K562 (cell line): ENCODE results near the gene OSBPL10. TPM values are rescaled to one million over a fixed set of nuclear protein-coding genes. Genes with fewer than 3 reads are reported as not detected.

Source experiments
- ATAC-seq: fragments of 200-7000 bp; cut with Tn5 transposase; 3 replicates; pipeline ENCODE4 v1.9.1; 2020; ENCODE audit warnings: moderate library complexity
- BruUV-seq: library from RNA; stranded (reverse); fragments of 400-500 nt; replicated peaks from 2 replicates; lab custom pipeline; 2021; lab: Mats Ljungman, UMichigan
- CTCF ChIA-PET: fragments of 300-600 bp; formaldehyde crosslinking; extraction: SDS; loops from one replicate; lab custom pipeline; 2021; ENCODE audit warnings: low intra/inter-chr PET ratio; lab: Yijun Ruan, JAX
- POLR2A ChIA-PET: fragments of 300-600, 350-650 bp; sonication (Branson Sonifier 250); formaldehyde crosslinking; extraction: SDS; loops from one replicate; lab custom pipeline; 2021; ENCODE audit warnings: antibody characterized with exemption, inconsistent platforms; lab: Yijun Ruan, JAX
- DNase-seq, 4 experiments: peaks; one replicate each; pipeline versions ENCODE4 v3.0.0 to v3.0.0-alpha.2; 2011 to 2018; ENCODE audit warnings: low spot score in 3 of 4, mixed read lengths in 3 of 4; ENCODE audit errors: extremely low read depth in 1 of 4
- FAIRE-seq: peaks from 2 replicates; lab custom pipeline; 2011; peaks lifted over from hg19 to GRCh38; lab: Jason Lieb, UNC
- H2AFZ ChIP-seq: 2 replicates; pipeline ENCODE4 v1.6.0; 2011; ENCODE audit warnings: low read depth, low read length, control low read depth, inconsistent platforms
- H3K27ac ChIP-seq: fragments of 200-600 bp; 3 replicates; pipeline ENCODE4 v1.8.0; 2011; ENCODE audit warnings: low read depth, mild to moderate bottlenecking, control low read depth, inconsistent platforms, low read length, moderate library complexity, mixed read lengths; ENCODE audit errors: extremely low read depth
- H3K27me3 ChIP-seq, 2 experiments: fragments of 300-600 bp in 1 of 2; 2 replicates in 1 of 2; 3 replicates in 1 of 2; pipeline versions ENCODE4 v1.6.0 to v1.8.0; 2011; ENCODE audit warnings: inconsistent platforms in 2 of 2, low read length in 2 of 2, mild to moderate bottlenecking in 1 of 2, mixed read lengths in 1 of 2, moderate library complexity in 1 of 2; ENCODE audit not compliant: control insufficient read depth in 2 of 2, insufficient read depth in 2 of 2
- H3K36me3 ChIP-seq: fragments of 300-600 bp; 3 replicates; pipeline ENCODE4 v1.8.0; 2011; ENCODE audit warnings: mild to moderate bottlenecking, low read length, inconsistent platforms; ENCODE audit not compliant: control insufficient read depth, insufficient read depth
- H3K4me1 ChIP-seq, 2 experiments: fragments of 200-600 bp in 1 of 2; replicated peaks in 1 of 2; 2 replicates in 1 of 2; 3 replicates in 1 of 2; pipeline versions ENCODE4 v1.5.1 to v1.8.0; 2011; ENCODE audit warnings: inconsistent platforms in 2 of 2, low read length in 2 of 2, mild to moderate bottlenecking in 1 of 2, mixed read lengths in 1 of 2, moderate library complexity in 1 of 2; ENCODE audit not compliant: control insufficient read depth in 2 of 2, insufficient read depth in 2 of 2
- H3K4me2 ChIP-seq: 2 replicates; pipeline ENCODE4 v1.6.1; 2011; ENCODE audit warnings: low read length, control low read depth, inconsistent platforms, mixed read lengths; ENCODE audit not compliant: insufficient read depth
- H3K4me3 ChIP-seq: fragments of 200-600 bp; sonication (generic), shearing (Covaris generic); 2 replicates; pipeline ENCODE4 v1.5.1; 2016; ENCODE audit warnings: control low read depth, inconsistent platforms
- H3K79me2 ChIP-seq: fragments of 200-600 bp; 3 replicates; pipeline ENCODE4 v1.8.0; 2011; ENCODE audit warnings: low read length, inconsistent platforms; ENCODE audit not compliant: control insufficient read depth, insufficient read depth
- H3K9ac ChIP-seq, 2 experiments: 2 replicates each; pipeline versions ENCODE4 v1.6.0 to v1.6.1; 2011; ENCODE audit warnings: low read depth in 2 of 2, low read length in 2 of 2, control low read depth in 1 of 2, inconsistent platforms in 1 of 2, mild to moderate bottlenecking in 1 of 2, mixed read lengths in 1 of 2; ENCODE audit not compliant: insufficient read depth in 1 of 2
- H3K9me1 ChIP-seq: one replicate; pipeline ENCODE4 v1.6.0; 2011; ENCODE audit warnings: inconsistent platforms, mild to moderate bottlenecking, low read length, moderate library complexity; ENCODE audit not compliant: control insufficient read depth, insufficient read depth
- H3K9me3 ChIP-seq: replicated peaks from 2 replicates; pipeline ENCODE4 v1.5.1; 2011; ENCODE audit warnings: low read depth, low read length, inconsistent platforms; ENCODE audit not compliant: control insufficient read depth, insufficient read depth
- H4K20me1 ChIP-seq: replicated peaks from 2 replicates; pipeline ENCODE4 v1.6.1; 2011; ENCODE audit warnings: low read length, inconsistent platforms, mixed read lengths; ENCODE audit not compliant: control insufficient read depth, insufficient read depth
- BHLHE40 ChIP-seq: IDR thresholded peaks from 2 replicates; pipeline ENCODE4 v1.6.1; 2011; ENCODE audit warnings: low read length, improper control_type of control experiment
- CREM ChIP-seq: IDR thresholded peaks from 2 replicates; pipeline ENCODE4 v1.6.1; 2014; ENCODE audit warnings: antibody characterized with exemption, low read depth
- FOS ChIP-seq: IDR thresholded peaks from 3 replicates; pipeline ENCODE4 v1.6.1; 2011; ENCODE audit not compliant: insufficient read length; ENCODE audit errors: extremely low read depth
- GABPB1 ChIP-seq: sonication (generic); formaldehyde crosslinking; IDR thresholded peaks from 2 replicates; pipeline ENCODE4 v1.8.0; 2022; ENCODE audit warnings: mild to moderate bottlenecking, missing genetic modification reagents
- ILK ChIP-seq: fragments of 450-650 bp; IDR thresholded peaks from 2 replicates; pipeline ENCODE4 v1.6.1; 2016; ENCODE audit warnings: missing genetic modification characterization, low read depth, mild to moderate bottlenecking, missing compliant biosample characterization, moderate library complexity, borderline replicate concordance
- KDM2B ChIP-seq: fragments of 250-450 bp; sonication (Bioruptor Pico); IDR thresholded peaks from 2 replicates; pipeline ENCODE4 v1.8.0; 2021; ENCODE audit warnings: mild to moderate bottlenecking, moderate library complexity
- MAFF ChIP-seq: IDR thresholded peaks from 2 replicates; pipeline ENCODE4 v1.6.1; 2012; ENCODE audit warnings: low read length, improper control_type of control experiment
- MBD2 ChIP-seq: sonication (generic); IDR thresholded peaks from 2 replicates; pipeline ENCODE4 v1.6.1; 2016; ENCODE audit warnings: low read depth, borderline replicate concordance
- POLR2AphosphoS5 ChIP-seq: IDR thresholded peaks from 2 replicates; pipeline ENCODE4 v1.6.1; 2011; ENCODE audit warnings: mild to moderate bottlenecking, low read depth, low read length, moderate library complexity; ENCODE audit not compliant: control insufficient read depth, insufficient read depth
- SPI1 ChIP-seq: IDR thresholded peaks from 2 replicates; pipeline ENCODE4 v1.6.1; 2011; ENCODE audit warnings: low read depth, low read length, control low read depth, borderline replicate concordance
- SRSF7 ChIP-seq: fragments of 200-400 bp; formaldehyde crosslinking; optimal IDR thresholded peaks from 2 replicates; pipeline ENCODE3; 2017; ENCODE audit warnings: mild to moderate bottlenecking, low read depth, low read length
- TAF1 ChIP-seq: IDR thresholded peaks from 2 replicates; pipeline ENCODE4 v1.6.1; 2011; ENCODE audit warnings: mild to moderate bottlenecking, low read length, moderate library complexity; ENCODE audit not compliant: insufficient read depth, control insufficient read depth, severe bottlenecking; ENCODE audit errors: extremely low read depth
- TBL1XR1 ChIP-seq, 2 experiments: IDR thresholded peaks; 2 replicates each; pipeline ENCODE4 v1.6.1; 2012; ENCODE audit warnings: improper control_type of control experiment in 2 of 2, low read length in 2 of 2, mild to moderate bottlenecking in 1 of 2
- ZFP30 ChIP-seq: fragments of 250-450 bp; sonication (Bioruptor Pico); IDR thresholded peaks from 2 replicates; pipeline ENCODE4 v1.8.0; 2022; ENCODE audit warnings: moderate library complexity, mild to moderate bottlenecking, inconsistent platforms, borderline replicate concordance
- ZNF717 ChIP-seq: fragments of 250-450 bp; sonication (Bioruptor Pico); IDR thresholded peaks from 2 replicates; pipeline ENCODE4 v1.5.0; 2021
- WGBS: fragments of 100-300 bp; shearing (Covaris generic); methylation state at CpG from one replicate; pipeline ENCODE4 v1.1.6; 2016; ENCODE audit warnings: low coverage, mixed read lengths; ENCODE audit not compliant: insufficient coverage; ENCODE audit errors: missing lambda C conversion rate; 5-methylcytosine and 5-hydroxymethylcytosine counted together
- in situ Hi-C: fragments of 300-500 bp; cut with MboI; formaldehyde crosslinking; loops from 4 replicates; pipeline ENCODE4 v1.15.0; 2018; ENCODE audit warnings: inconsistent platforms, mixed read lengths
- intact Hi-C: fragments of 100-400 bp; cut with micrococcal nuclease; formaldehyde crosslinking; loops from 2 replicates; pipeline ENCODE4 v1.14.2; 2022
- polyA plus RNA-seq, 8 experiments: library from polyadenylated mRNA; depleted of rRNA in 4 of 8; stranded (reverse) in 5 of 8; unstranded in 3 of 8; fragments of >200 nt; fragmentation: Nextera tagmentation in 2 of 8; fragmentation: Illumina TruSeq in 1 of 8; extraction: Ambion mirVana in 2 of 8; extraction: Trizol in 1 of 8; gene quantifications; 2 replicates each; pipeline versions ENCODE4 v1.2.1 to v1.2.3, GENCODE V29; 2011 to 2014; ENCODE audit warnings: inconsistent platforms in 1 of 8, missing spikeins in 1 of 8
- total RNA-seq, 7 experiments: library from RNA; depleted of rRNA in 6 of 7; stranded (reverse); fragments of >200 nt in 6 of 7; fragmentation: Illumina TruSeq in 2 of 7; extraction: Trizol in 2 of 7; gene quantifications; 2 replicates each; pipeline versions ENCODE4 v1.2.1 to v1.2.3, GENCODE V29; 2011 to 2021; ENCODE audit warnings: low replicate concordance in 1 of 7
- TF ChIP-seq, protein P1 (sequence below): sonication (generic); formaldehyde crosslinking; IDR thresholded peaks from 2 replicates; pipeline ENCODE4 v1.8.0; 2022; ENCODE audit warnings: mild to moderate bottlenecking, missing genetic modification reagents, borderline replicate concordance
- TF ChIP-seq, protein P2 (sequence below): fragments of 200-800 bp; sonication (Bioruptor generic); IDR thresholded peaks from 2 replicates; pipeline ENCODE4 v1.6.1; 2017; ENCODE audit warnings: missing genetic modification characterization, missing compliant biosample characterization
- TF ChIP-seq, protein P3 (sequence below): IDR thresholded peaks from 2 replicates; pipeline ENCODE4 v1.6.1; 2016; ENCODE audit warnings: missing genetic modification characterization, missing compliant biosample characterization

OSBPL10 gene
- total and polyA plus RNA-seq, 9 of the 15 experiments (the other 6 are each of a cell fraction or from before 2014, with no cell fraction given), result 0.03 to 0.19 (median 0.14) TPM; not detected in 2

DNA sequence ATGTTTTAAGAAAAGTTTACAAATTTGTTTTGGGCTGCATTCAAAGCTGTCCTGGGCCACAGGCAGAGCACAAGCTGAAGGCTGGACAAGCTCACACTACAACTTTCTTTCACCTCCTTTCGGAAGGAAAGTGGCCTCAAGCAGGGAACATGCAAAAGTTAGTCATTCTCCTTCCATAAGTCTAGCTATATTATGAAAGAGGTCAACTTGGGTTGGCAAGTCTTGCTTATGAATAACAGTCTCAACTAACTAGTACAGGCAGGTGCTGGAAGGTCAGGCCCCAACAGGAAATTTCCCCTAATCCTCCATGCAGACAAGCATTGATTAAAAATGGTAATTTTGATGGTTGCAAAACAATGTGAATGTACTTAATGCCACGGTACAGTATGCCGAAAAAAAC is 69.4 kb downstream of the OSBPL10 start:
- Histone ChIP-seq H3K27ac (no peak overlapping the region), H3K27me3 (peaks cover 0 to 12% of the 10 kb centered on the region in 2 experiments; a peak in 2 of 5 replicates), H3K9me3 (no peaks in the 10 kb centered on the region), H3K79me2 (no peaks in the 10 kb centered on the region), H3K9ac (no peak overlapping the region), H3K36me3 (no peaks in the 10 kb centered on the region), H3K9me1 (no peaks in the 10 kb centered on the region), H3K4me3 (no peak overlapping the region), H4K20me1 (no peaks in the 10 kb centered on the region), H3K4me1 (no peaks in the 10 kb centered on the region), H3K4me2 (no peak overlapping the region), H2AFZ (no peak overlapping the region)
- no peak for FAIRE-seq
- no TSS peak for BruUV-seq
- ChIA-PET CTCF (interaction anchor here (0.7 kb wide), 1 partner anchor 1970 kb away, joined by 6 read pairs; no protein-coding TSS in a partner anchor), POLR2A (interaction anchor here (0.7 kb wide), 1 partner anchor 45 kb away, joined by 5 read pairs; no protein-coding TSS in a partner anchor)
- ATAC-seq, result no peak
- in situ Hi-C loops (no loop called here), intact Hi-C loops (no loop called here)
- WGBS, result 3% methylated on average over 3 of the region's 3 CpGs
- no peak for DNase-seq
- no peak for TF ChIP-seq TAF1
- no peak for TF ChIP-seq BHLHE40
- TF ChIP-seq POLR2AphosphoS5, result no peak
- TF ChIP-seq, protein P1, sequence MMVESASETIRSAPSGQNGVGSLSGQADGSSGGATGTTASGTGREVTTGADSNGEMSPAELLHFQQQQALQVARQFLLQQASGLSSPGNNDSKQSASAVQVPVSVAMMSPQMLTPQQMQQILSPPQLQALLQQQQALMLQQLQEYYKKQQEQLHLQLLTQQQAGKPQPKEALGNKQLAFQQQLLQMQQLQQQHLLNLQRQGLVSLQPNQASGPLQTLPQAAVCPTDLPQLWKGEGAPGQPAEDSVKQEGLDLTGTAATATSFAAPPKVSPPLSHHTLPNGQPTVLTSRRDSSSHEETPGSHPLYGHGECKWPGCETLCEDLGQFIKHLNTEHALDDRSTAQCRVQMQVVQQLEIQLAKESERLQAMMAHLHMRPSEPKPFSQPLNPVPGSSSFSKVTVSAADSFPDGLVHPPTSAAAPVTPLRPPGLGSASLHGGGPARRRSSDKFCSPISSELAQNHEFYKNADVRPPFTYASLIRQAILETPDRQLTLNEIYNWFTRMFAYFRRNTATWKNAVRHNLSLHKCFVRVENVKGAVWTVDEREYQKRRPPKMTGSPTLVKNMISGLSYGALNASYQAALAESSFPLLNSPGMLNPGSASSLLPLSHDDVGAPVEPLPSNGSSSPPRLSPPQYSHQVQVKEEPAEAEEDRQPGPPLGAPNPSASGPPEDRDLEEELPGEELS, result no peak
- TF ChIP-seq, protein P2, sequence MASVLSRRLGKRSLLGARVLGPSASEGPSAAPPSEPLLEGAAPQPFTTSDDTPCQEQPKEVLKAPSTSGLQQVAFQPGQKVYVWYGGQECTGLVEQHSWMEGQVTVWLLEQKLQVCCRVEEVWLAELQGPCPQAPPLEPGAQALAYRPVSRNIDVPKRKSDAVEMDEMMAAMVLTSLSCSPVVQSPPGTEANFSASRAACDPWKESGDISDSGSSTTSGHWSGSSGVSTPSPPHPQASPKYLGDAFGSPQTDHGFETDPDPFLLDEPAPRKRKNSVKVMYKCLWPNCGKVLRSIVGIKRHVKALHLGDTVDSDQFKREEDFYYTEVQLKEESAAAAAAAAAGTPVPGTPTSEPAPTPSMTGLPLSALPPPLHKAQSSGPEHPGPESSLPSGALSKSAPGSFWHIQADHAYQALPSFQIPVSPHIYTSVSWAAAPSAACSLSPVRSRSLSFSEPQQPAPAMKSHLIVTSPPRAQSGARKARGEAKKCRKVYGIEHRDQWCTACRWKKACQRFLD (CRISPR knock-in tag), result no peak
- TF ChIP-seq GABPB1, result no peak
- no peak for TF ChIP-seq CREM
- TF ChIP-seq TBL1XR1 (IDR thresholded peaks at IDR 0.05; ENCODE audit: low read length in 2 of 2), result no peak
- no peak for TF ChIP-seq SPI1
- no peak for TF ChIP-seq MBD2
- TF ChIP-seq ILK (tag), result no peak
- TF ChIP-seq KDM2B (CRISPR knock-in tag), result no peak
- TF ChIP-seq SRSF7, result no peak
- TF ChIP-seq MAFF, result no peak
- TF ChIP-seq, protein P3, sequence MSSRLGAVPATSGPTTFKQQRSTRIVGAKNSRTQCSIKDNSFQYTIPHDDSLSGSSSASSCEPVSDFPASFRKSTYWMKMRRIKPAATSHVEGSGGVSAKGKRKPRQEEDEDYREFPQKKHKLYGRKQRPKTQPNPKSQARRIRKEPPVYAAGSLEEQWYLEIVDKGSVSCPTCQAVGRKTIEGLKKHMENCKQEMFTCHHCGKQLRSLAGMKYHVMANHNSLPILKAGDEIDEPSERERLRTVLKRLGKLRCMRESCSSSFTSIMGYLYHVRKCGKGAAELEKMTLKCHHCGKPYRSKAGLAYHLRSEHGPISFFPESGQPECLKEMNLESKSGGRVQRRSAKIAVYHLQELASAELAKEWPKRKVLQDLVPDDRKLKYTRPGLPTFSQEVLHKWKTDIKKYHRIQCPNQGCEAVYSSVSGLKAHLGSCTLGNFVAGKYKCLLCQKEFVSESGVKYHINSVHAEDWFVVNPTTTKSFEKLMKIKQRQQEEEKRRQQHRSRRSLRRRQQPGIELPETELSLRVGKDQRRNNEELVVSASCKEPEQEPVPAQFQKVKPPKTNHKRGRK (tag), result no peak
- TF ChIP-seq ZNF717 (CRISPR knock-in tag), result no peak
- no peak for TF ChIP-seq FOS
- no peak for TF ChIP-seq ZFP30
